Non-pigmented ciliary epithelial cell (primary cell): ENCODE results near the gene GGT6.

ENCODE experiments used
- DNase-seq: peaks from one replicate; pipeline ENCODE4 v3.0.0-alpha.2; 2010; ENCODE audit warnings: low read depth

GGT6 gene

GRCh38 chr17:4520894-4521600 lies 39.3 kb downstream of the GGT6 start:
- no peak for DNase-seq

- DNase-seq = no peak
Observed at GRCh38 chr17:4520060-4520893, 40.1 kb downstream of the GGT6 start.

GRCh38 chr17:4519361-4519788 lies 41.0 kb downstream of the GGT6 start:
- DNase-seq = no peak

- DNase-seq = no peak
Observed at GRCh38 chr17:4518901-4519300, 41.5 kb downstream of the GGT6 start.

DNA sequence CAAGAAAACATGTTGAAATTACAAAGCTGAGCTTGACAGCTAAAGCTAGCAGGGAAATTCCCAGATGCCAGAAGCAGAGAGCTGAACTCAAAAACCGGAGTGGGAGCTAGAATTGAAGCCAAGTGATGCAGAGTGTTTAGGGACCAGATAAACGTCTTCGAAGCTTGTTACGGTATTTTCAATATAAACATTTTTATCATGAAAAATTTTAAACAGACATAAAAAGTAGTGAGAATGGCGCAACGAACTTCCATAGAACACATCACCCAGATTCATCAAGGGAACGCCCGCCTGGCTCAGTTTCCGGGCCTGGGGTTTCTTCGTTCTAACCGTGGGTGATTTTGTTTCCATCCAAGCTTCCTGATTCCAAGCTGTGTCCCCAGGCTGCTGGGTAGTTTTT lies 43.6 kb downstream of the GGT6 start:
- no peak for DNase-seq

- no peak for DNase-seq
Observed at GRCh38 chr17:4515501-4515900, 44.9 kb downstream of the GGT6 start.

DNA sequence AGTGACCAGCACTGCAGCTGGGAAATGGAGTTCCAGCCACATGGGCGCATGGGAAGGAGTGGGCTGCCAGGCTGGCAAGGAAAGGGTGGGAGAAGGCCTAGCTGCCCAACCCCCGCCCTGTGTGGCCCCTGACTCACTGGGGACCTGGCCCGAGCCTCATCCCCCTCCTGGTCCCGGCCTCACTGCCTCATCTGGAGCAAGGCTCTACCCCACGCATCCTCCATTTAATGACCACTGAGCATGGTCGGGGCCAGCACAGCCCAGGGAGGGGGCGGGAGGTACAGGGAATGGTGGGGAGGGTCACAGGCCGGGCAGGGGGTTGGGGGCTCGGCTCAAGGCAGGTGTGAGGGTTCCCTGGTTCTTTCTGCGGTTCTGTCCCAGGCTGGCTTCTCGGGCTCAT lies 45.6 kb downstream of the GGT6 start:
- no peak for DNase-seq

DNA sequence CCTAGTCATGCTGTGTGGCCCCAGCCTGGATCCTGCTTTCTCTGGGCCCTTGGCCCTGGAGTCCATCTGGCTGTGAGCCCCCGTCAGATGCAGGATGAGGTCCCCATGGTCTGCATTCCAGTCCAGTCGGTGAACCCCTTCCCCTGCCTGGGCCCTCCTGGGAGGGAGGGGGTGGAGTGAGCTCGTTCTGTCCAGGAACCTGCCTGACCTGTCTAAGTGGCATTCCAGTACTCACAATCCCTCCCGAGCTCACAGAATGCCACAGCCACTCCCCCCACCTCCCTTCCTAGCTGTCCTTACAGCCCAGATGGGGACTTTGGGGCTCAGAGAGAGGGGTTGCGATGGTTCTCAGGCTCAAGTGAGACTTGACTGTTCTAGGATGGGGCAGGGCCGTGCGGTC lies 46.2 kb downstream of the GGT6 start:
- DNase-seq = no peak

- DNase-seq = no peak
Observed at GRCh38 chr17:4513113-4514032, 47.0 kb downstream of the GGT6 start.

DNA sequence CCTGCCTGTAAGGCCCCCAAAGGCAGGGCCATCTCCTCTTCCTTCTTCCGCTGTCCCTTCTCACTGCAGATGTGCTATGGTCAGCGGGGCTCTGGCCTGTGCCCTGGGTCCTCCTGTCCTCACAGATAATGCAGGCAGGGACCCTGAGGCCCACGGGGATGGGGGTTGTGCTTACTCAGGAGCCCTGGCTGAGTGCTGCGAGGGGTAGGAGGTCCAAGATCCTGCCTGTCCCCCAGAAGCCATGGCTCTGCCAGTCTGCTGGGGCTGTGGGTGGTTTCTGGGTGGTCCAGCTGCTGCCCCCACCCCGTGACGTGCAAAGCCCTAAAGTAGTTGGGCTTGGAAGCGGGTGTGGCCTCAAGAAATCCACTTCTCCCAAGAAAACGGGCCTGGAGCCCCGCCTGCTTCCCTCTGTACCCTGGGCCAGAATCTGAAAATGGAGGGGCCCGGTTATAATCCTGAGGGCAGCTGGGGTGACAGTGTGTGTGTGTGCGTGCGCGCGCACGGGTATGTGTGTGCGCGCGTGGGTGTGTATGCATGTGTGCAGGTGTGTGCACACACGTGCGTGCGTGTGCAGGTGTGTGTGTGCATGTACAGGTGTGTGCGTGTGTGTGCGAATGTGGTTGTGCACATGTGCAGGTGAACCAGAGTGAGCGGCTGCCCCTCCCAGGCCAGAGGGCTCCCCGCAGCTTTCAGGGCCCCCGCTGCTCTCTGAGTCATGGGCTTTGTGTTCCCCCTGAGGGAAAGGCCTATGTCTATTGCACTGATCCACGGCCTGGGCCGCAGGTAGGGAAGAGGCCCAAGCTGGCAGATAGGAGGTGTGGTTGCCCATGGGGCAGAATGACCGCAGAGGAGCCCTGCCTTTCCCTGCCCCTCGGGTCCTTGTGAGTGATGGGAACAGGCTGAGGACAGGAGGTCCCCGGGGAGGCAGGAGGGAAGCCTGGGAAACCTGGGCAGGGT lies 47.9 kb downstream of the GGT6 start:
- DNase-seq = no peak

GRCh38 chr17:4511199-4511932 lies 49.0 kb downstream of the GGT6 start:
- DNase-seq = no peak

GRCh38 chr17:4510618-4510941 lies 49.8 kb downstream of the GGT6 start:
- DNase-seq = no peak

DNA sequence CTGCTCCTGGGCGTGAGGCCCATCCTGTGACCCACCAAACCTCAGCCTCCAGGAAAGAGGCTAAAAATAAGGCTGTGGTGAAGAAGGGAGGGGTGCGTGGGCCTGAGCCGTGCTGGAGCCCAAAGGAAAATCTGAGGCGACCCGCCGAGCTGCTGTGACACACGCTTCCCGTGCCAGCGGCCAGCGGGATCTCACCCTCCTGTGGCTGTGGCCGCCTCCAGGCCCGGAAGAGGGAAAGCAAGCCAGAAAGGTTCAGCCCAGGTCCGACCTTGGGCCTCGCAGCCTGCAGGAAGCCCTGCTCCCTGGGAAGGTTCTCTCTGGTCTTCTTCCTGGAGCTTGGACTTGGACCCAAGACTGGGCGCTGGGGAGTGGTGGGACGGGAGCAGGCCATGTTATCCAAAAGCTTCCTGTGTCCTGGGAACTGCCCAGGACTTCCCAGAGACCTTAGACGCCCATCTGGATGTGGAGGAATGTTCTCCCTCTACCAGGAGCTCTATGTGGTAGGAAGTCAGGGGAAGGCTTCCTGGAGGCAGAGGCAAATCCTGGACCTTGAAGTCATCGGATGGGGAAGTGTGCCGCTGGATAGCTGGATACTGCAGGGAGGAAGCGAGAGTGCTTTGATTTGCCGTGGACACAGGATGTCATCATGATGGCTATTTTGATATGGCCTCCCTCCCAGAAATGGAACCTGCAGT lies 50.3 kb downstream of the GGT6 start:
- DNase-seq = no peak

DNA sequence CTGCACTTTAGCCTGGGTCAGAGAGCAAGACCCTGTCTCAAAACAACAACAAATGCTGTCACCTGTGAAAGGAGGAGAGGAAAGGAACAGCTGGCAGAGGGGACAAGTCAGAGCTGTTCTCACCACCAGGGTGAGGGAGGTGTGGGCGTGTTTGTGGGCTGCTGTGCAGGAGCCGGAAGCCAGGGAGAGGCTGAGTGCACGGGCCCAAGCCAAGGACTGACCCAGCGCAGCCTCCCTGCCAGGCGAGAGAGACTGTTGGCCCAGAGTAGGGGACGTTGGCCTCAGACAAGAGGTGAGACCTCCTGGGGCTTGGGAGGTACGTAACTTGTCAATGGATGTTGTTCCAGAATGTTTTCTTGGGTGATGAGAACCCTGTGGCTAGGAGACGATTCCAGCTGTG lies 51.0 kb downstream of the GGT6 start:
- DNase-seq = no peak

DNA sequence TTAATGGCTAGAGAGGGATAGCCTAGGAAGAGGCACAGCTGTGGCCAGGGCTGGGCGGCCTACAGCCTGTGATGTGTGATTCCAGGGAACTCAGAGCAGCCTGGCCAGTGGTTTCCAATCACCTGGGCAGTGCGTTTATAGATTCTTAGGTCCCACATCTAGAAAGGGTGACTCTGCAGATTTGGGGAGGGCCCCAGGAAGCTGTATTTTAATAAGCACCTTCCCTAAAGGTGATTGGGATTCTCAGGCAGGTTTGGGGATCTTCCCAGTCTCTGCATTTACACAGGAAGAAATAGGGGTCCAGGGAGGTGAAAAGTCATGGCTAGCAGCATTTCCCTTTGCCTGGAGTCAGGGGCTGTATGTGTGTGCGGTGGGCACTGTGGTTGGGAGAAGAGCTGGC lies 52.2 kb downstream of the GGT6 start:
- no peak for DNase-seq

DNA sequence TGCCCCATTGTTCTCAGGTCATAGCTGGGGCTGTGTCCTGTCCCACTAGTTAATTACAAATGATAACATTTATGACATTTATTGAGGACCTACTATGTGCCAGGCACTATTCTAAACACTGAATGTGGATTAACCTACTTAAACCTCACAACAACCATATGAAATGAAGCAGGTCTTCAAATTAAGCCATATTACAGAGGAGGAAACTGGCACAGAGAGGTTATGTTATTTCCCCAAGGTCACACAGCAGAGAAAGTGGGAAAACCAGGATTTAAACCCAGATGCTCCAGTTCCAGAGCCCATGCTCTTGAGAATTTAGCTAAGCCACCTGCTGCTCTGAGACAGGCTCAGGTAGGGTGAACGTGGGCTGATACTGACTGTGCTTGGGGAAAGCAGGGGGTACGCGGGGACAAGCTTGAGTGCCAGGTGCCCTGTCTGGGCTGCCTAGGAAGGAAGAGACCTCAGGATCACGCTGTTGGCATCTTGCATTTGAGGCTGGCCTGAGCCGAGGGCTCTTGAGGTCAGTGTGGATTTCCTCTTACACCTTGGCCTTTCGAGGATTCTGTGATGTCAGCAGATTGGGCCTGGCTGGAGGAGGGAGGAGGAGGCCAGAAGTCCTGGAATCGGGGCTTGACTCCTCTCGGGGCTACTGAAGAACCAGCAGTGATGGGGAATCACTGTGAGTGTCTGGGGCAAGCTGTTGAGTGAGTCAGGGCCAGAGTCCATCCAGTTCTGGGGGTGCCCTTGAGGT lies 52.8 kb downstream of the GGT6 start:
- no peak for DNase-seq
